Measurements from ENCODE around the gene PTPRK. TPM values are rescaled to one million over a fixed set of nuclear protein-coding genes. Genes with fewer than 3 reads are reported as not detected.

The PTPRK gene
- total and polyA plus RNA-seq, 2 of the 8 experiments (the other 6 are each of a cell fraction or from before 2014, with no cell fraction given), result 11.4 to 47.3 TPM

GRCh38 chr6:128406453-128406852, 113.9 kb downstream of the PTPRK start:
- DNase-seq (ENCODE audit: low read depth in 1 of 2, low spot score in 2 of 2) (no peak), FAIRE-seq (no peak)
- Histone ChIP-seq H3K36me3 (ENCODE audit: control insufficient read depth in 2 of 4, insufficient read depth in 4 of 4, low read length in 3 of 4) (no peaks in the 10 kb centered on the region), H3K27ac (ENCODE audit: low read depth, low read length) (no peak overlapping the region), H2AFZ (ENCODE audit: low read length) (no peak overlapping the region), H3K56ac (replicated peaks; ENCODE audit: insufficient read length, low read depth, low read length) (no peak overlapping the region), H3K23ac (ENCODE audit: insufficient read length) (no peak overlapping the region), H3K27me3 (replicated peaks in 1 of 4; ENCODE audit: control insufficient read depth in 3 of 4, extremely low read depth in 1 of 4, insufficient read depth in 3 of 4, low read length in 3 of 4) (no peaks in the 10 kb centered on the region), H3K79me1 (ENCODE audit: low read depth, low read length) (no peaks in the 10 kb centered on the region), H2BK120ac (replicated peaks; ENCODE audit: low read depth, low read length) (no peak overlapping the region), H3K4me2 (ENCODE audit: insufficient read depth in 1 of 2, low read depth in 2 of 2, low read length in 2 of 2) (no peak overlapping the region), H3K23me2 (ENCODE audit: low read depth, low read length) (no peaks in the 10 kb centered on the region), H4K91ac (replicated peaks; ENCODE audit: insufficient read length, low read length) (no peak overlapping the region), H2BK20ac (ENCODE audit: low read length) (no peak overlapping the region), H2BK12ac (ENCODE audit: low read depth, low read length) (no peak overlapping the region), H4K20me1 (replicated peaks in 1 of 2; ENCODE audit: control insufficient read depth in 1 of 2, insufficient read depth in 2 of 2, low read length in 2 of 2) (no peaks in the 10 kb centered on the region), H3K14ac (ENCODE audit: insufficient read length) (no peak overlapping the region), H4K8ac (ENCODE audit: extremely low read depth, insufficient read depth, low read length) (no peak overlapping the region), H2BK5ac (ENCODE audit: low read depth, low read length) (no peak overlapping the region), H2AK5ac (ENCODE audit: low read depth, low read length) (no peak overlapping the region), H3K4me3 (ENCODE audit: extremely low read depth in 1 of 4, insufficient read depth in 2 of 4, low read depth in 3 of 4, low read length in 4 of 4) (no peak overlapping the region), H3K4ac (replicated peaks; ENCODE audit: insufficient read length, low read depth, low read length) (no peak overlapping the region), H4K5ac (ENCODE audit: insufficient read length, low read depth, low read length) (no peak overlapping the region), H3K9me3 (ENCODE audit: insufficient read depth in 2 of 2, low read depth in 1 of 2, low read length in 1 of 2) (no peaks in the 10 kb centered on the region), H3K18ac (ENCODE audit: extremely low read depth, low read length) (no peak overlapping the region), H2BK15ac (ENCODE audit: low read length) (no peak overlapping the region), H3K79me2 (ENCODE audit: control insufficient read depth in 1 of 2, insufficient read depth in 2 of 2, low read length in 2 of 2) (peaks cover 0 to 6% of the 10 kb centered on the region in 2 experiments; a peak in 1 of 4 replicates), H3K9ac (replicated peaks in 1 of 4; ENCODE audit: extremely low read depth in 1 of 4, low read depth in 3 of 4, low read length in 3 of 4) (no peak overlapping the region), H3K4me1 (replicated peaks in 1 of 4; ENCODE audit: control insufficient read depth in 3 of 4, insufficient read depth in 4 of 4, low read length in 3 of 4) (no peaks in the 10 kb centered on the region)
- TF ChIP-seq HDAC2 (IDR thresholded peaks at IDR 0.05; ENCODE audit: borderline replicate concordance in 1 of 2, low read depth in 2 of 2, low read length in 2 of 2) (no peak), SIRT6 (IDR thresholded peaks at IDR 0.05; ENCODE audit: low read length) (no peak), CEBPB (IDR thresholded peaks at IDR 0.05; ENCODE audit: low read depth, low read length) (no peak), RNF2 (IDR thresholded peaks at IDR 0.05; ENCODE audit: borderline replicate concordance, low read depth, low read length, missing control alignments, poor library complexity, severe bottlenecking) (no peak), TCF12 (IDR thresholded peaks at IDR 0.05; ENCODE audit: low read depth, low read length) (no peak)
- WGBS, 2 experiments (ENCODE audit: extremely low coverage in 1 of 2, insufficient coverage in 1 of 2, insufficient read length in 1 of 2, insufficient replicate concordance in 2 of 2, low coverage in 1 of 2, low lambda C conversion rate in 2 of 2, missing lambda C conversion rate in 1 of 2), result 91% methylated on average over 1 of the region's 1 CpG; no CpG with 5 or more reads in 1 of the 2 experiments
- CTCF ChIA-PET (ENCODE audit: partially characterized antibody), result interaction anchor here (0.9 kb wide), 1 partner anchor 21 kb away, joined by 3 read pairs; no protein-coding TSS in a partner anchor
- POLR2A ChIA-PET (ENCODE audit: partially characterized antibody), result no interaction called here
